ENCODE results near the gene OR51B6.
"Not testable (repeated sequence)": the region's sequence is repeated elsewhere in the genome, so short reads cannot be mapped to it uniquely, and the experiment has no call there.

The OR51B6 gene

GRCh38 chr11:5348551-5349194 lies 2.6 kb upstream of the OR51B6 start:
- TF ChIP-seq CTCF (conservative IDR thresholded peaks at IDR 0.05), result no peak
- H3K27ac ChIP-seq, result no peak overlapping the region

GRCh38 chr11:5349550-5349949 lies 1.8 kb upstream of the OR51B6 start:
- H3K27ac ChIP-seq, result no peak overlapping the region
- TF ChIP-seq CTCF (conservative IDR thresholded peaks at IDR 0.05), result no peak

- H3K27ac ChIP-seq, result not testable (repeated sequence)
These were observed 4.7 kb downstream of the OR51B6 start for GRCh38 chr11:5356031-5356430.

GRCh38 chr11:5362017-5362625 lies 10.8 kb downstream of the OR51B6 start:
- no peak overlapping the region for H3K27ac ChIP-seq
- no peak for TF ChIP-seq CTCF (conservative IDR thresholded peaks at IDR 0.05)

GRCh38 chr11:5363679-5364078 lies 12.4 kb downstream of the OR51B6 start:
- H3K27ac ChIP-seq, result no peak overlapping the region
- no peak for TF ChIP-seq CTCF (conservative IDR thresholded peaks at IDR 0.05)

- TF ChIP-seq CTCF (conservative IDR thresholded peaks at IDR 0.05), result no peak
- no peak overlapping the region for H3K27ac ChIP-seq
These were observed 12.9 kb downstream of the OR51B6 start for GRCh38 chr11:5364214-5364613.

- H3K27ac ChIP-seq, result not testable (repeated sequence)
These were observed 15.1 kb downstream of the OR51B6 start for GRCh38 chr11:5366365-5366764.

- TF ChIP-seq CTCF (conservative IDR thresholded peaks at IDR 0.05), result no peak
- no peak overlapping the region for H3K27ac ChIP-seq
These were observed 15.5 kb downstream of the OR51B6 start for GRCh38 chr11:5366856-5367255.
